HG03039 (cell line): ENCODE measurements around the gene TP53.
"Not testable (repeated sequence)": the region's sequence is repeated elsewhere in the genome, so short reads cannot be mapped to it uniquely, and the experiment has no call there.

ENCODE experiments used
- ATAC-seq: cut with Tn5 transposase; IDR thresholded peaks from one replicate; pipeline ENCODE4 v1.9.1; 2021; ENCODE audit warnings: mild to moderate bottlenecking, moderate library complexity; ENCODE audit not compliant: unreplicated experiment

The TP53 gene

GRCh38 chr17:7634384-7634783 is 52.9 kb downstream of the TP53 start:
- ATAC-seq: no peak

- ATAC-seq: no peak
Observed at GRCh38 chr17:7633093-7633492, 54.2 kb downstream of the TP53 start.

- ATAC-seq: no peak
Observed at GRCh38 chr17:7632492-7632894, 54.8 kb downstream of the TP53 start.

GRCh38 chr17:7631398-7632380 is 55.6 kb downstream of the TP53 start:
- no peak for ATAC-seq

- ATAC-seq: no peak
Observed at GRCh38 chr17:7629939-7630571, 57.2 kb downstream of the TP53 start, which contains the start of gene SHBG. SHBG (plus strand) TSS chr17:7630135; CDS start chr17:7630173, 38 bp downstream.

- ATAC-seq: peak; percentile 62
Observed at GRCh38 chr17:7627250-7628121, 59.8 kb downstream of the TP53 start, which contains the start of gene SAT2. SAT2 (minus strand) TSS chr17:7627821; CDS start chr17:7627635, 186 bp downstream.

- ATAC-seq: no peak
Observed at GRCh38 chr17:7626956-7627249, 60.4 kb downstream of the TP53 start.

- no peak for ATAC-seq
Observed at GRCh38 chr17:7626307-7626706, 61.0 kb downstream of the TP53 start.

- not testable (repeated sequence) for ATAC-seq
Observed at GRCh38 chr17:7625749-7626148, 61.5 kb downstream of the TP53 start.

- no peak for ATAC-seq
Observed at GRCh38 chr17:7623661-7624060, 63.6 kb downstream of the TP53 start.

- ATAC-seq: no peak
Observed at GRCh38 chr17:7620835-7621234, 66.5 kb downstream of the TP53 start.

- ATAC-seq: no peak
Observed at GRCh38 chr17:7618608-7619007, 68.7 kb downstream of the TP53 start.
